Adrenal gland (tissue), 5 donors: ENCODE data around the gene LPIN1.
"Not testable (repeated sequence)": the region's sequence is repeated elsewhere in the genome, so short reads cannot be mapped to it uniquely, and the experiment has no call there.

Experiments used
- POLR2A ChIP-seq, 2 donors: fragments of 450-650 bp; IDR thresholded peaks; one replicate each; pipeline ENCODE4 v1.6.1; 2017; ENCODE audit warnings: antibody characterized with exemption in 2 of 2, mild to moderate bottlenecking in 2 of 2, moderate library complexity in 1 of 2
- TF ChIP-seq, protein P1 (sequence below), 6 experiments: fragments of 450-650 bp in 4 of 6; fragments of 200-600 bp in 2 of 6; sonication (generic) in 1 of 6; IDR thresholded peaks; 1 replicate in 5 of 6; 2 replicates in 1 of 6; pipeline versions ENCODE4 v1.5.1 to v1.8.0; 2016 to 2021; ENCODE audit warnings: antibody characterized with exemption in 6 of 6, mild to moderate bottlenecking in 2 of 6, moderate library complexity in 1 of 6
- donor health status: DM: no; HTN: no; CAD: no.

DNA sequence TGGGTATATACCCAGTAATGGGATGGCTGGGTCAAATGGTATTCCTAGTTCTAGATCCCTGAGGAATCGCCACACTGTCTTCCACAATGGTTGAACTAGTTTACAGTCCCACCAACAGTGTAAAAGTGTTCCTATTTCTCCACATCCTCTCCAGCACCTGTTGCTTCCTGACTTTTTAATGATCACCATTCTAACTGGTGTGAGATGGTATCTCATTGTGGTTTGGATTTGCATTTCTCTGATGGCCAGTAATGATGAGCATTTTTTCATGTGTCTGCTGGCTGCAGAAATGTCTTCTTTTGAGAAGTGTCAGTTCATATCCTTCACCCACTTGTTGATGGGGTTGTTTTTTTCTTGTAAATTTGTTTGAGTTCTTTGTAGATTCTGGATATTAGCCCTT lies 98.4 kb downstream of the LPIN1 start:
- TF ChIP-seq, protein P1, sequence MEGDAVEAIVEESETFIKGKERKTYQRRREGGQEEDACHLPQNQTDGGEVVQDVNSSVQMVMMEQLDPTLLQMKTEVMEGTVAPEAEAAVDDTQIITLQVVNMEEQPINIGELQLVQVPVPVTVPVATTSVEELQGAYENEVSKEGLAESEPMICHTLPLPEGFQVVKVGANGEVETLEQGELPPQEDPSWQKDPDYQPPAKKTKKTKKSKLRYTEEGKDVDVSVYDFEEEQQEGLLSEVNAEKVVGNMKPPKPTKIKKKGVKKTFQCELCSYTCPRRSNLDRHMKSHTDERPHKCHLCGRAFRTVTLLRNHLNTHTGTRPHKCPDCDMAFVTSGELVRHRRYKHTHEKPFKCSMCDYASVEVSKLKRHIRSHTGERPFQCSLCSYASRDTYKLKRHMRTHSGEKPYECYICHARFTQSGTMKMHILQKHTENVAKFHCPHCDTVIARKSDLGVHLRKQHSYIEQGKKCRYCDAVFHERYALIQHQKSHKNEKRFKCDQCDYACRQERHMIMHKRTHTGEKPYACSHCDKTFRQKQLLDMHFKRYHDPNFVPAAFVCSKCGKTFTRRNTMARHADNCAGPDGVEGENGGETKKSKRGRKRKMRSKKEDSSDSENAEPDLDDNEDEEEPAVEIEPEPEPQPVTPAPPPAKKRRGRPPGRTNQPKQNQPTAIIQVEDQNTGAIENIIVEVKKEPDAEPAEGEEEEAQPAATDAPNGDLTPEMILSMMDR (IDR thresholded peaks at IDR 0.05): not testable (repeated sequence)
- TF ChIP-seq POLR2A (IDR thresholded peaks at IDR 0.05): not testable (repeated sequence)
